Activated T-helper 1 cell treated with anti-CD3 and anti-CD28 coated beads, Interleukin-2, amount 50 U/mL, for 16 hours (primary cell): ENCODE results near the gene ZNF691.
"Not testable (repeated sequence)": the region's sequence is repeated elsewhere in the genome, so short reads cannot be mapped to it uniquely, and the experiment has no call there.

ENCODE experiments used
- DNase-seq, 2 donors: peaks; one replicate each; pipeline ENCODE4 v3.0.0-alpha.2; 2020; ENCODE audit warnings: low read depth in 1 of 2, low spot score in 1 of 2

Gene ZNF691

GRCh38 chr1:42846257-42847110 is at the start of gene ZNF691:
TSS of gene ZNF691 (plus strand) at chr1:42846613. CDS start at chr1:42849659, 3,046 bp downstream.
- peak; percentile 73 to 80 for DNase-seq

GRCh38 chr1:42797414-42797813 is 49.0 kb upstream of the ZNF691 start:
- DNase-seq = no peak

- no peak for DNase-seq
These were observed 48.4 kb upstream of the ZNF691 start for GRCh38 chr1:42797979-42798378.

- DNase-seq = no peak
These were observed 44.5 kb upstream of the ZNF691 start for GRCh38 chr1:42801832-42802473.

- DNase-seq = no peak
These were observed 40.2 kb upstream of the ZNF691 start for GRCh38 chr1:42806171-42806570.

- no peak for DNase-seq
These were observed 39.8 kb upstream of the ZNF691 start for GRCh38 chr1:42806593-42806992.

GRCh38 chr1:42807056-42807668 is 39.3 kb upstream of the ZNF691 start:
- no peak for DNase-seq

GRCh38 chr1:42814815-42815214 is 31.6 kb upstream of the ZNF691 start:
- DNase-seq = not testable (repeated sequence)

- DNase-seq = no peak
These were observed 30.4 kb upstream of the ZNF691 start for GRCh38 chr1:42815941-42816584.

GRCh38 chr1:42816585-42817439 is 29.6 kb upstream of the ZNF691 start, which contains the start of the genes ERMAP and SVBP:
TSS of gene ERMAP (plus strand) at chr1:42817122. CDS start at chr1:42830449, 13,327 bp downstream.
TSS of gene SVBP (minus strand) at chr1:42817397. CDS start at chr1:42816544, 853 bp downstream.
- DNase-seq = peak; percentile 91 to 95

GRCh38 chr1:42817440-42817767 is 29.0 kb upstream of the ZNF691 start:
- no peak for DNase-seq

- no peak for DNase-seq
These were observed 28.4 kb upstream of the ZNF691 start for GRCh38 chr1:42817976-42818375.

GRCh38 chr1:42820813-42821212 is 25.6 kb upstream of the ZNF691 start:
- DNase-seq = no peak

- DNase-seq = no peak
These were observed 24.7 kb upstream of the ZNF691 start for GRCh38 chr1:42821690-42822089.

GRCh38 chr1:42822800-42823392 is 23.5 kb upstream of the ZNF691 start:
- no peak for DNase-seq

GRCh38 chr1:42824481-42825035 is 21.9 kb upstream of the ZNF691 start:
- DNase-seq = no peak

- no peak for DNase-seq
These were observed 21.2 kb upstream of the ZNF691 start for GRCh38 chr1:42825036-42825851.

GRCh38 chr1:42830631-42831030 is 15.8 kb upstream of the ZNF691 start:
- DNase-seq = no peak

GRCh38 chr1:42831273-42831672 is 15.1 kb upstream of the ZNF691 start:
- DNase-seq = no peak
